PC-3 (cell line): Measurements from ENCODE around the gene EIF4E2. TPM values are rescaled to one million over a fixed set of nuclear protein-coding genes. Genes with fewer than 3 reads are reported as not detected.

Experiments used
- ATAC-seq: fragments of 200-7000 bp; cut with Tn5 transposase; 2 replicates; pipeline ENCODE4 v1.9.1; 2020; ENCODE audit warnings: mild to moderate bottlenecking, moderate library complexity
- BruUV-seq: library from RNA; stranded (reverse); fragments of 400-500 nt; replicated peaks from 2 replicates; lab custom pipeline; 2021; lab: Mats Ljungman, UMichigan
- CTCF ChIA-PET: fragments of 300-600 bp; sonication (Branson Sonifier 250); formaldehyde crosslinking; loops from one replicate; lab custom pipeline; 2022; ENCODE audit warnings: antibody characterized with exemption; lab: Charles Lee
- POLR2A ChIA-PET: fragments of 300-600 bp; sonication (Branson Sonifier 250); formaldehyde crosslinking; loops from one replicate; lab custom pipeline; 2022; ENCODE audit warnings: antibody characterized with exemption; ENCODE audit not compliant: unreplicated experiment; lab: Charles Lee
- DNase-seq: peaks from one replicate; pipeline ENCODE4 v3.0.0-alpha.2; 2015
- H2AFZ ChIP-seq: fragments of 300-600 bp; sonication (generic); 2 replicates; pipeline ENCODE4 v1.6.0; 2016; ENCODE audit warnings: antibody characterized with exemption, low read length
- H3F3A ChIP-seq: fragments of 300-600 bp; sonication (generic); one replicate; pipeline ENCODE4 v1.6.0; 2017; ENCODE audit warnings: antibody characterized with exemption, low read length, control low read depth, mild to moderate bottlenecking; ENCODE audit not compliant: unreplicated experiment
- H3K27ac ChIP-seq: fragments of 300-600 bp; sonication (generic); 2 replicates; pipeline ENCODE4 v1.5.1; 2016; ENCODE audit warnings: mild to moderate bottlenecking, low read length
- H3K27me3 ChIP-seq: fragments of 300-600 bp; sonication (generic); 2 replicates; pipeline ENCODE4 v1.6.1; 2016; ENCODE audit warnings: low read length, mixed read lengths
- H3K36me3 ChIP-seq: fragments of 300-600 bp; sonication (generic); 2 replicates; pipeline ENCODE4 v1.6.1; 2016; ENCODE audit warnings: low read depth, mixed run types, low read length, mixed read lengths
- H3K4me1 ChIP-seq: fragments of 300-600 bp; sonication (generic); 2 replicates; pipeline ENCODE4 v1.5.1; 2016; ENCODE audit warnings: low read length; ENCODE audit not compliant: insufficient read depth
- H3K4me2 ChIP-seq: fragments of 300-600 bp; sonication (generic); 2 replicates; pipeline ENCODE4 v1.6.0; 2016; ENCODE audit warnings: low read length
- H3K4me3 ChIP-seq: fragments of 300-600 bp; sonication (generic); 2 replicates; pipeline ENCODE4 v1.5.1; 2016; ENCODE audit warnings: mild to moderate bottlenecking, low read length, mixed read lengths
- H3K79me2 ChIP-seq: fragments of 300-600 bp; sonication (generic); 2 replicates; pipeline ENCODE4 v1.6.1; 2017; ENCODE audit warnings: low read length, mixed read lengths
- H3K9ac ChIP-seq: fragments of 300-600 bp; sonication (generic); 2 replicates; pipeline ENCODE4 v1.6.0; 2016; ENCODE audit warnings: mild to moderate bottlenecking, low read length
- H3K9me2 ChIP-seq: fragments of 300-600 bp; sonication (generic); replicated peaks from 2 replicates; pipeline ENCODE4 v1.6.1; 2016; ENCODE audit warnings: mixed run types, low read length, mixed read lengths
- H3K9me3 ChIP-seq: fragments of 300-600 bp; sonication (generic); 2 replicates; pipeline ENCODE4 v1.6.1; 2016; ENCODE audit warnings: low read length, mixed read lengths
- H4K20me1 ChIP-seq: fragments of 300-600 bp; sonication (generic); 2 replicates; pipeline ENCODE4 v1.6.1; 2016; ENCODE audit warnings: low read length, mixed read lengths
- EZH2 ChIP-seq: fragments of 300-600 bp; sonication (generic); IDR thresholded peaks from one replicate; pipeline ENCODE4 v1.6.1; 2017; ENCODE audit warnings: antibody characterized with exemption, mild to moderate bottlenecking, low read length; ENCODE audit not compliant: unreplicated experiment
- EZH2phosphoT487 ChIP-seq: fragments of 300-600 bp; sonication (generic); IDR thresholded peaks from 2 replicates; pipeline ENCODE4 v1.6.1; 2018; ENCODE audit warnings: mild to moderate bottlenecking, antibody characterized with exemption, low read length, borderline replicate concordance
- intact Hi-C: fragments of 100-400 bp; cut with micrococcal nuclease; formaldehyde crosslinking; loops from 2 replicates; pipeline ENCODE4 v1.9.0; 2023
- total RNA-seq: library from RNA; depleted of rRNA; stranded (reverse); fragments of >200 nt; gene quantifications from 2 replicates; pipeline ENCODE4 v1.2.3, GENCODE V29; 2014
- TF ChIP-seq, protein P1 (sequence below): fragments of 300-600 bp; sonication (generic); conservative IDR thresholded peaks from 2 replicates; pipeline ENCODE4 v1.5.1; 2017; ENCODE audit warnings: antibody characterized with exemption, low read depth, mild to moderate bottlenecking, low read length

The EIF4E2 gene
- total RNA-seq, 1 experiment from 2014 or later: 55.1 TPM

DNA sequence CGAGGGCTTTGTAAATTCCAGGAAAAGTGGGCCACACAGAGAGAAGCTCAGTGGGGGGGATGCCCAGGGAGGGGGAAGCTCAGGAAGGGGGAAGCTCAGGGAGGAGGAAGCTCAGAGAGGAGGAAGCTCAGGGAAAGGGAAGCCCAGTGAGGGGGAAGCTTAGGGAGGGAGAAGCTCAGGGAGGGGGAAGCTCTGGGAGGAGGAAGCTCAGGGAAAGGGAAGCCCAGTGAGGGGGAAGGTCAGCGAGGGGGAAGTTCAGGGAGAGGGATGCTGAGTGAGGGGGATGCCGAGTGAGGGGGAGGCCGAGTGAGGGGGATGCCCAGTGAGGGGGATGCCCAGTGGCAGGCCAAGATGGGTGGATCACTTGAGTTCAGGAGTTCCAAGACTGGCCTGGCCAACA is 11.8 kb upstream of the EIF4E2 start:
- Histone ChIP-seq H3K27ac (no peak overlapping the region), H3K27me3 (no peaks in the 10 kb centered on the region), H3F3A (no peaks in the 10 kb centered on the region), H3K4me3 (no peak overlapping the region), H3K9me2 (no peaks in the 10 kb centered on the region), H2AFZ (no peak overlapping the region), H3K4me1 (no peaks in the 10 kb centered on the region), H3K4me2 (no peak overlapping the region), H3K9ac (no peak overlapping the region), H3K36me3 (no peaks in the 10 kb centered on the region), H3K79me2 (no peaks in the 10 kb centered on the region), H4K20me1 (no peaks in the 10 kb centered on the region), H3K9me3 (no peaks in the 10 kb centered on the region)
- CTCF ChIA-PET: interaction anchor here (0.7 kb wide), 1 partner anchor 164 kb away, joined by 8 read pairs; no protein-coding TSS in a partner anchor
- TF ChIP-seq EZH2phosphoT487: no peak
- TF ChIP-seq, protein P1, sequence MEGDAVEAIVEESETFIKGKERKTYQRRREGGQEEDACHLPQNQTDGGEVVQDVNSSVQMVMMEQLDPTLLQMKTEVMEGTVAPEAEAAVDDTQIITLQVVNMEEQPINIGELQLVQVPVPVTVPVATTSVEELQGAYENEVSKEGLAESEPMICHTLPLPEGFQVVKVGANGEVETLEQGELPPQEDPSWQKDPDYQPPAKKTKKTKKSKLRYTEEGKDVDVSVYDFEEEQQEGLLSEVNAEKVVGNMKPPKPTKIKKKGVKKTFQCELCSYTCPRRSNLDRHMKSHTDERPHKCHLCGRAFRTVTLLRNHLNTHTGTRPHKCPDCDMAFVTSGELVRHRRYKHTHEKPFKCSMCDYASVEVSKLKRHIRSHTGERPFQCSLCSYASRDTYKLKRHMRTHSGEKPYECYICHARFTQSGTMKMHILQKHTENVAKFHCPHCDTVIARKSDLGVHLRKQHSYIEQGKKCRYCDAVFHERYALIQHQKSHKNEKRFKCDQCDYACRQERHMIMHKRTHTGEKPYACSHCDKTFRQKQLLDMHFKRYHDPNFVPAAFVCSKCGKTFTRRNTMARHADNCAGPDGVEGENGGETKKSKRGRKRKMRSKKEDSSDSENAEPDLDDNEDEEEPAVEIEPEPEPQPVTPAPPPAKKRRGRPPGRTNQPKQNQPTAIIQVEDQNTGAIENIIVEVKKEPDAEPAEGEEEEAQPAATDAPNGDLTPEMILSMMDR: no peak
- TF ChIP-seq EZH2: no peak
- ATAC-seq: no peak
- POLR2A ChIA-PET: no interaction called here
- no peak for DNase-seq
- intact Hi-C loops: no loop called here
- BruUV-seq: no TSS peak

DNA sequence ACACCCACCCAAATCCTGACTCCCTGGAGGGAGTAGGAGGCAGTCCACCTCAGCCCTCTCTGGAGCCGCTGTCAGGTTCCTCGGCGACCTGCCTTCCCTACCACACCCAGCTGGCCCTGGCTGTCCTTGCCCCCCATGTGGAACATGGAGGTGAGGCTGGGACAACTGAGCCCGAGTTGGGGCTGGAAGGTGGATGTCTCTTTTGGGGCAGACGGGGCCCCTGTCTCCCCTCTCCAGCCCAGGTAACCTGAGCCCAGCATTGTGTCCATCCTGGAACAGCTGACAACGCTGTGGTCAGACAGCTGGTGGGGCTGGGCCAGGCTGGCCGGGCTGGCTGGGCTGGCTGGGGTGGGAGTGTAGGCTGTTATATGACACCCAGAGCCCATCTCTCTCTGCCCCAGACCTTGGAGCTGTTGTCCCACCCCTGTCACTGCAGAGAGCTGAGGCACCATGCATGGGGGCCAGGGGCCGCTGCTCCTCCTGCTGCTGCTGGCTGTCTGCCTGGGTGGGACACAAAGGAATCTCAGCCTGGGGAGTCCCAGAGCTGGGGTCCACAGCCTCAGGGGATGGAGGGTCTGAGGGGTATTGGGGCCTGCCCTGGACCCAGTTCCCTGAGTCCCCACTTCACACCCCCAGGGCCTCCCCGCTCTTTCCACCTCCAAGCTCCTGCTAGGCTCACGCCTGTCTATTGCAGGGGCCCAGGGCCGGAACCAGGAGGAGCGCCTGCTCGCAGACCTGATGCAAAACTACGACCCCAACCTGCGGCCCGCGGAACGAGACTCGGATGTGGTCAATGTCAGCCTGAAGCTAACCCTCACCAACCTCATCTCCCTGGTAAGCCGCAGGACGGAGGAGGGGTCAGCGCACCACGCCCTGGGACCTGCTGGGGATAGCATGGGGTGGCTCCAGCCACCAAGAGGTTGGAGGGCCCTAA is 10.9 kb upstream of the EIF4E2 start, which contains the start of gene CHRNG:
Gene CHRNG (plus strand): TSS at position 395 of the 934 bp plus-strand sequence. CDS start 56 bp downstream, at position 451.
- Histone ChIP-seq H3K4me2 (no peak within 1 kb of the TSS), H3K9ac (no peak within 1 kb of the TSS), H3K27me3 (no peaks in the 10 kb centered on the region), H3K4me3 (no peak within 1 kb of the TSS), H2AFZ (no peak within 1 kb of the TSS), H3K27ac (no peak within 1 kb of the TSS), H4K20me1 (no peaks in the 10 kb centered on the region), H3K4me1 (no peaks in the 10 kb centered on the region), H3F3A (no peaks in the 10 kb centered on the region), H3K9me3 (no peaks in the 10 kb centered on the region), H3K79me2 (no peaks in the 10 kb centered on the region), H3K9me2 (no peaks in the 10 kb centered on the region), H3K36me3 (no peaks in the 10 kb centered on the region)
- no TSS peak for BruUV-seq
- ATAC-seq (no peak), DNase-seq (no peak)
- CTCF ChIA-PET: no interaction called here
- POLR2A ChIA-PET: no interaction called here
- TF ChIP-seq, protein P1: no peak
- TF ChIP-seq EZH2phosphoT487: no peak
- no peak for TF ChIP-seq EZH2
- intact Hi-C loops: no loop called here
